Stimulated activated CD8-positive, alpha-beta memory T cell treated with anti-CD3 and anti-CD28 coated beads, Interleukin-4, amount 100 ng/mL, for 24 hours (primary cell): ENCODE data around the gene USF2.

Experiments
- DNase-seq: peaks from one replicate; pipeline ENCODE4 v3.0.0-alpha.2; 2020; ENCODE audit warnings: low read depth

Gene USF2

GRCh38 chr19:35246466-35247092 lies 22.2 kb upstream of the USF2 start:
- DNase-seq = no peak

DNA sequence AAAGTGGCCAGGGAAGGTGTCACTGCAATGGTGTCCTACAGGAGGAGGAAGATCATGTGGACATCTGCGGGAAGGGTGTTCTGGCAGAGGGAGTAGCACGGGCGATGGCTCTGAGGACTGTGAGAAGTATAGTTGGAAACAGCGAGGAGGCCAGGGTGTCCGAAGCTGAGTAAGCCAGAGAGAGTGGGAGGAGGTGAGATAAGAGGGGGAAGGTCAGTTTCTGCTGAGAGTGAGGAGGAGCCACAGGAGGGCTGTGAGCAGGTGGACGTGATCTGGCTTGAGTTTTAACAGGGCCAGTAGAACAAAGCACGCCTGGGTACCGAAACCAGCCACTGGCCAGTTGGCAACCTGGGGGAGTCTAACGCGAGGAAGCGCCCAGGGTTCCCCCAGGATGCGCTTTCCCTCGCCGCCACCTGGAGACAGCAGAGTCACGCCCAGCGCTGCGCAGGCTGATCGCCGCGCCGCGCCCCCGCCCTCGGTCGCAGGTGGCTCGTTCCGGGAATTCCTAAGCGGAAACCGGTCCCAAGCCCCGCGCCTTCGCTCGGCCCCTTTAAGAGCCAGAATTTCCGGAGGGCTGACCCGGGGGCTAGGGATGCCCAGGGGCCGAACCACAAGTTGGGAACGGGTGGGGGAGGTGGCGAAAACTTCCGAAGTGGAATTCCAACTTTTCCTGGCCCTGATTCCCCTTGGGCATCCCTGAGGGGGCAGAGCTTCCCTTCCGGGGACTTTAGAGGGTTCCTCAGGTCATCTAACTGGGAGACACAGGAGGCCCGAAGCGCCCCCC lies 21.0 kb upstream of the USF2 start:
- DNase-seq = no peak

- DNase-seq = no peak
Measured at GRCh38 chr19:35248310-35249145, 20.2 kb upstream of the USF2 start, which contains the start of gene LSR. TSS of gene LSR (plus strand) at chr19:35249002. CDS start at chr19:35249023, 21 bp downstream.

DNA sequence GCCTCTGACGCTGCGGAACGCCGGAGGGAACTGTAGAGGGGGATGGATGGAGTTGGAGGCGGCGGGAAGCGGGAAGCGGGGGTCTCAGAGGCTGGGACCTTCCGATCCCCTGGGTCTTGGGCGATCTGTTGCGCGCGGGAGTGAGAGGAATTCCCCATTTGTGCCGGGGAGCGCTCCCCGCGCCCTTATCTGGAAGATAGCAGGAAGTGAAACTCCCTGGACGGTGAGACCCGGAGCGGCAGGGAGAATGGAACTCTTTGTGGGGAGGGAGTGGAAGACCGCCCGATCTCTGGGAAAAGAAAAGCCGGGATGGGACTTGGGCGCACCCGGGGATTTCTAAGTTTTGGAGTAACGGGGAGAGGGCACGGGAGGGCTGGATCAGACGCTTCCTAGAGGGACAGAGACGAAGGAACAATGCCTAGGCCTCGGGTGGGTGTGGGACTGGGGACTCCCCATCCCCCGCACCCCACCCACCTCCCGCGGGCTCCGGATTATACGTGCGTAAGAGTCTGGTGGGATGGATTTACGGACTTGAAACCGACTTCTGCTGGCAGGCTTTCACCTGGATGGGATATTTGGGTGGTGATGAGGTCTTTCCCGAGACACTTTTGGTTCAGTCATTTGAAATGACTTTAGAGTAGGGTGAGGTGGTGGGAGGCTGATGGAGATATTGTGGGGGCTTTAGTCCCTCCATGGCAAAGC lies 19.5 kb upstream of the USF2 start:
- no peak for DNase-seq

DNA sequence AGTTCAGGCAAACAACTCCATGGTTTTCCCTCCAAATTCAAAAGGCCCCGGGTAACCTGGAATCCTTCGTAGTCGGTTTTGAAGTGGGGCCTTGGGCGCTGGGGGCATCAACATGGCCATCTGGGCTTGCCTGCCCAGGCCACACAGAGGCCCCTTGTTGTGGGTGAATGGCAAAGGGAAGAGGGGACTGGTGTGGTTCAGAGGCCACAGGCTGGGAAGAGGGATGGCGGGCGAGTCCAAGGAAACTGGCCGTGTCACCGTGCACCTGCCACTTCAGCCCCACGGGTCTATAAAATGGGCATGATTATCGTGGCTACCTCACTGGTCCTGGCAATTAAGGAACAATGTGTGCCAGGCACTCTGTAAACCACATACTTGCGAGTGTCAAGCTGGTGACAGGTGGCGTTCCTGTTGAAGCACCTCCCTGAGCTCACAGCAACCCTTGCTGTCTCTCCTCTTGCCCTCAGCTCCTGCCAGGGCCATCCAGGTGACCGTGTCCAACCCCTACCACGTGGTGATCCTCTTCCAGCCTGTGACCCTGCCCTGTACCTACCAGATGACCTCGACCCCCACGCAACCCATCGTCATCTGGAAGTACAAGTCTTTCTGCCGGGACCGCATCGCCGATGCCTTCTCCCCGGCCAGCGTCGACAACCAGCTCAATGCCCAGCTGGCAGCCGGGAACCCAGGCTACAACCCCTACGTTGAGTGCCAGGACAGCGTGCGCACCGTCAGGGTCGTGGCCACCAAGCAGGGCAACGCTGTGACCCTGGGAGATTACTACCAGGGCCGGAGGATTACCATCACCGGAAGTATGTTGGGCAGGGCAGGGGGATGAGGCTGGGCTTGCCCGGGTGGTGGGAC lies 18.7 kb upstream of the USF2 start:
- DNase-seq = no peak

DNA sequence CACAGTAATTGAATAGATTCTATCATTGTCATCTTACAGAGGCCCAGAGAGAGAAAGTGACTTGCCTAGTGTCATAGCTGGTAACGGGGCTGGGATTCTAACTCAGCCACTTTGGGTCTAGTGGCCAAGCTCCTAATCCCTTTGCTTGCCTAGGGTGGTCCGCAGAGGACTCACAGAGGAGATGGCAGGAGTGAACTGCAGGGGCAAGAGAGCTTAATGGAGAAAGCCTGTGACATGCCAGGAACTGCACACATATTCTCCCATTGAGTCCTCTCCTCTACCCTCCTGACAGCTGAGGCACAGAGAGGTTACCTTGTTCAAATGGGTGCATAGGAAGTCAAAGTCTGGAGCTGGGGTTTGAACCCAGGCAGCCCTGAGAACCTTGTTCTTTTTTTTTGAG lies 17.3 kb upstream of the USF2 start:
- no peak for DNase-seq

- DNase-seq = no peak
Measured at GRCh38 chr19:35253316-35254286, 15.2 kb upstream of the USF2 start.

DNA sequence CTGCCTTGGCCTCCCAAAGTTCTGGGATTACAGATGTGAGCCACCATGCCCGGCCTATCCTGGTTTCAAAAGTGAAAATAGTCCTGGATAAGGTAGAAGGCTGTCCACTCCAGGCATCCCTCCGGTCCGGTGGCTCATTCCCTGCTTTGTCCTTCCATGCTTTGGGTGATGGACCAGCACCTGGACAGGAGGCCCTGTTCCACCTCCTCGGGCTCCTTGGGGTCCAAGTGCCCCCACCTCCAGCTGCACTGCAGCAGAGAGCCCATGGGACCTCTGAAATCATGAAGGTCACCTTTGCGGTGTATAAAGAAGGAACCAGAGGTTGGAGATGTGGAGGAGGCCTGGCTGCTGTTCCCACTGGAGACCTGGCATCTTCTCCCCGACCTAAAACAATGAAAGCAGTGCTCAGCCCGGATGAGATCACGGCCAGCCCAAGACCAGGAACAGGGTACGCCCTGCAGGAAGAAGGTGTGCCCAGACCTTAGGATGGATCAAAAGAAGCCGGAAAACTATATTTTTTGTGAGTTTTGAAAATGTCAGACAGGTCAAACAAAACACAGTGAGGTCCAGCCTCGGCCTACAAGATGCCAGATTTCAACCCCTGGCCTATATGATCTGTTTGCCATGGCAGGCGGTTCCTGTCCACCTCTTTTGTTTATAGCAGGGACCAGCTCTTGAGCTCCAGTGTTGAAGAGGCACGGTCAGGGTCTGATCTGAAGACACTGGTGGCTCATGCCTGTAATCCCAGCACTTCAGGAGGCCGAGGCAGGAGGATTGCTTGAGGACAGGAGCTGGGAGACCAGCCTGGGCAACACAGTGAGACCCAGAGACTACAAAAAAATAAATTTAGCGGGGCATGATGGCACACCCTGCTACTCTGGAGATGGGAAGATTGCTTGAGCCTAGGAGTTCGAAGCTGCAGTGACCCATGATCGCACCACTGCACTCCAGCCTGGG lies 14.1 kb upstream of the USF2 start:
- DNase-seq = no peak

GRCh38 chr19:35256566-35256965 lies 12.2 kb upstream of the USF2 start:
- no peak for DNase-seq

- DNase-seq = no peak
Measured at GRCh38 chr19:35257113-35257461, 11.7 kb upstream of the USF2 start.

DNA sequence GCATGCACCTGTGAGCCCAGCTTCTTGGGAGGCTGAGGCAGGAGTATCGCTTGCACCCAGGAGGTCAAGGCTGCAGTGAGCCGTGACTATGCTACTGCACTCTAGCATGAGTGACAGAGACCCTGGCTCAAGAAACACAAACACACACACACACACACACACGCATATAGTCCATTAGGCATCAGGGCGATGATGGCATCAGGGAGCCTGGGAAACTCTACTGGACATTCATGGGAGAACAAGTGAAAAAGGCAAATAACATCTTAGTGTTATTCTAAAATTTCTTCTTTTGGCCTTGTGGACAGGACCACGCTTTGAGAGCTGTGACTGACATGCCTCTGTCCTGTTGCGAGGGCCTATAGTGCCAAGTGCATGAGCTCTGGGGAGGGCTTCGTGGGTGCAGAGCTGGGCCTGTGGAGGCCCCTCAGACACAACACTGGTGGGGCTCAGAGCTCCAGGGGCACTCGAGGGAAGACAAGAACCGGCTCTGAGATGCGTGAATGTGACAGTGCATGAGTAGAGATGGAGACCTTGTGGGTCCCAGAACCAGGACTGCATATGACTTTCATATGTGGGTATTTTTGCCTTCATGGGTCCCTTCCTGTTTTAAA lies 8.0 kb upstream of the USF2 start:
- no peak for DNase-seq

DNA sequence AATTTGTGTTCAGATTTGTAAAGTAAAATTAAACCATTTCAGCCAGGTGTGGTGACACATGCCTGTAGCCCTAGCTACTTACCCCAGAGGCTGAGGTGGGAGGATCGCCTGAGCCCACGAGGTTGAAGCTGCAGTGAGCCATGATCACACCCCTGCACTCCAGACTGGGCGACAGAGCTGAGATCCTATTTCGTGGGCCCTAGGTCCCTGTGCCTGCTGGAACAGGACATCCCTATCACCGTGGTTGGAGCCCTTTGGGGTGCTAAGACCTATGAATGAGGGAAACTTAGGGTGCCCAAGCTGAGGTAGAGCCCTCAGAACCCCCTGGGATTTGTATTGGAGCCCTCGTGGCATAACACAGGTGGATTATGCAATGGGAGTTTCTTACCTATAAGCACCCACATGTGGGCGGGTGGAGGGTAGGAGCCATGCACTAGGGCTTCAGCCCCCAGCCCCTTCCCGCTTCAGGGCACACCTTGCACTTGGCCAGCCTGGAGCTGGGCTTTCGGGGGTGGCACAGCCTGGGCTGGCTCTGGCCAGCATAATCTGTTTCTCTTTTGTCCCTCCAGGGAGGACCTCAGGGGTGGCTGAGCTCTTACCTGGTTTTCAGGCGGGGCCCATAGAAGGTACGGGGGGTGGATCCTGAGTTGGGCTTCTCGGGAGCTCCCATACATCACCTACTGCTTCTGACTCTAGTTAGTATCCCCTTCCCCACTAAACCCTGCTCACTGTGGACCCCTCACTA lies 7.2 kb upstream of the USF2 start:
- DNase-seq = no peak

GRCh38 chr19:35262101-35262761 lies 6.5 kb upstream of the USF2 start:
- DNase-seq = no peak

DNA sequence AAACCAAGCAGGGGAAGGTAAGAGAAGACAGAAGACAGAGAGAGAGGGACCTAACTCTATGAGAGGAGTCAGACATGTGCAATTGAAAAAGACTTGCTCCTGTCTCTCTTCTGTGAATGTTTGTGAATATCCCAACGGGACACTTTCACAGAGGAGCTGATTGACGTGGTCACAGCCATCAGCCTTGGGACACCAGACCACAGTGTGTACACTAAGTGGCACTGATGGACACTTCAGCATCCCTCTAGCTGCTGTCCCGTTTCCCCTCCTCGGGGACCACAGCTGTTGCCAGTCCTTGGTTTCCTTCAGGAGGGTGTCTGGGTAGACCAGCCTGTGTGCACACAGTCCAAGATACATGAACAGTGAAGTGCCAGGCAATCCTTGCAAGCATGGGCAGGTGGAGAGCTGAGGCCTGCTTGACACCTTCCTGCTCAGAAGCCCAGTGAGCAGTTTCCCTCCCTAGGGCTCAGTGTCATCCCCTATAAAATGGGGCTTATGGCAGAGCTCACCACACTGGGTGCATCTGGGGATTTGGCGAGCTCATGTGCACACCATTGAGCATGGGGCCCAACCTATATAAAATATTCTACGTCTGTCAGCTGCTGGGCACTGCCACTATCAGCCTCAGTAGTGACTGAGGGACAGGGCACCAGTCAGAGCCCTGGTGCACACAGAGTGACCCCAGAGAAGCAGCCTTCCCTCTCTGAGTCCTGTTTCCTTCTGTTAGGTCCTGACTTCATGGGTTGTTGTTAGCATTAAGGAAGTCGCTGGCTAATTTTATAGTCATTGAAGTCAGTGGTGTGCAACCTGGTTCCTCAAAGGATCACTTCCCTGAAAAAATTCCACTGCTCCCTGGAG lies 4.3 kb upstream of the USF2 start:
- no peak for DNase-seq

- no peak for DNase-seq
Measured at GRCh38 chr19:35265126-35265899, 3.4 kb upstream of the USF2 start.
